Stomach (tissue), 4 donors: ENCODE data around the gene UNC119B.

Experiments
- CTCF ChIP-seq, 7 experiments: fragments of 450-650 bp in 4 of 7; fragments of 200-600 bp in 3 of 7; sonication (generic) in 3 of 7; IDR thresholded peaks; one replicate each; pipeline ENCODE4 v1.5.1; 2016 to 2019; ENCODE audit warnings: antibody characterized with exemption in 7 of 7, control low read depth in 2 of 7, mild to moderate bottlenecking in 1 of 7
- EP300 ChIP-seq: sonication (generic); formaldehyde crosslinking; IDR thresholded peaks from one replicate; pipeline ENCODE4 v1.6.1; 2017; ENCODE audit warnings: antibody characterized with exemption
- POLR2AphosphoS5 ChIP-seq, 3 donors: sonication (generic); formaldehyde crosslinking; IDR thresholded peaks; one replicate each; pipeline ENCODE4 v1.6.1; 2016; ENCODE audit warnings: antibody characterized with exemption in 3 of 3

GRCh38 chr12:120755269-120755668 lies 45.0 kb downstream of the UNC119B start:
- TF ChIP-seq CTCF (IDR thresholded peaks at IDR 0.05) = no peak
- no peak for TF ChIP-seq POLR2AphosphoS5 (IDR thresholded peaks at IDR 0.05)
- TF ChIP-seq EP300 = no peak
